GM23248 (cell line): ENCODE results near the gene PRKCB. TPM values are rescaled to one million over a fixed set of nuclear protein-coding genes. Genes with fewer than 3 reads are reported as not detected.

ENCODE experiments used
- DNase-seq: peaks from one replicate; pipeline ENCODE4 v3.0.0-alpha.2; 2015
- H2AFZ ChIP-seq: fragments of 200-600 bp; sonication (generic); 2 replicates; pipeline ENCODE4 v1.6.1; 2016; ENCODE audit warnings: antibody characterized with exemption
- H3F3A ChIP-seq: fragments of 200-600 bp; sonication (generic); 2 replicates; pipeline ENCODE4 v1.6.1; 2016; ENCODE audit warnings: mild to moderate bottlenecking, antibody characterized with exemption, mixed run types; ENCODE audit not compliant: insufficient read depth
- H3K27ac ChIP-seq: fragments of 200-600 bp; sonication (generic); 2 replicates; pipeline ENCODE4 v1.5.1; 2016; ENCODE audit warnings: mild to moderate bottlenecking
- H3K27me3 ChIP-seq: fragments of 200-600 bp; sonication (generic); replicated peaks from 2 replicates; pipeline ENCODE4 v1.6.1; 2016; ENCODE audit warnings: mild to moderate bottlenecking; ENCODE audit not compliant: insufficient read depth
- H3K36me3 ChIP-seq: fragments of 200-600 bp; sonication (generic); 2 replicates; pipeline ENCODE4 v1.6.1; 2016; ENCODE audit warnings: low read depth, mild to moderate bottlenecking
- H3K4me1 ChIP-seq: fragments of 200-600 bp; sonication (generic); 2 replicates; pipeline ENCODE4 v1.6.1; 2016; ENCODE audit warnings: mild to moderate bottlenecking; ENCODE audit not compliant: insufficient read depth
- H3K4me2 ChIP-seq: fragments of 200-600 bp; sonication (generic); one replicate; pipeline ENCODE4 v1.6.1; 2016; ENCODE audit warnings: mild to moderate bottlenecking; ENCODE audit not compliant: unreplicated experiment
- H3K4me3 ChIP-seq: fragments of 200-600 bp; sonication (generic); 2 replicates; pipeline ENCODE4 v1.5.1; 2016; ENCODE audit warnings: mild to moderate bottlenecking
- H3K79me2 ChIP-seq: fragments of 200-600 bp; sonication (generic); 2 replicates; pipeline ENCODE4 v1.6.1; 2016; ENCODE audit warnings: mild to moderate bottlenecking; ENCODE audit not compliant: insufficient read depth
- H3K9ac ChIP-seq: fragments of 200-600 bp; sonication (generic); 2 replicates; pipeline ENCODE4 v1.6.1; 2016; ENCODE audit warnings: mild to moderate bottlenecking
- H3K9me2 ChIP-seq: fragments of 200-600 bp; sonication (generic); 2 replicates; pipeline ENCODE4 v1.6.1; 2016; ENCODE audit warnings: mixed run types, mild to moderate bottlenecking, moderate library complexity; ENCODE audit not compliant: insufficient read depth
- H3K9me3 ChIP-seq: fragments of 200-600 bp; sonication (generic); one replicate; pipeline ENCODE4 v1.6.1; 2017; ENCODE audit warnings: low read depth
- H4K20me1 ChIP-seq: fragments of 200-600 bp; sonication (generic); 2 replicates; pipeline ENCODE4 v1.6.0; 2016; ENCODE audit not compliant: insufficient read depth
- EZH2 ChIP-seq: fragments of 200-600 bp; sonication (generic); IDR thresholded peaks from 2 replicates; pipeline ENCODE4 v1.6.1; 2018; ENCODE audit warnings: antibody characterized with exemption, mild to moderate bottlenecking; ENCODE audit not compliant: insufficient read depth, poor library complexity, severe bottlenecking
- EZH2phosphoT487 ChIP-seq: fragments of 200-600 bp; sonication (generic); IDR thresholded peaks from 2 replicates; pipeline ENCODE4 v1.6.1; 2018; ENCODE audit warnings: antibody characterized with exemption, moderate library complexity, mild to moderate bottlenecking, low read depth; ENCODE audit not compliant: insufficient read depth
- WGBS, 2 experiments: methylation state at CpG; one replicate each; pipeline ENCODE4 v1.1.6; 2015 to 2017; ENCODE audit warnings: low lambda C conversion rate in 2 of 2, low coverage in 1 of 2; ENCODE audit errors: missing lambda C conversion rate in 2 of 2; 5-methylcytosine and 5-hydroxymethylcytosine counted together
- in situ Hi-C: fragments of 300-500 bp; cut with MboI; formaldehyde crosslinking; loops from 2 replicates; pipeline ENCODE4 v1.15.0; 2020
- polyA plus RNA-seq: library from polyadenylated mRNA; unstranded; fragments of >200 nt; fragmentation: Nextera tagmentation; extraction: Ambion mirVana; gene quantifications from 2 replicates; pipeline ENCODE4 v1.2.1, GENCODE V29; 2016
- total RNA-seq: library from RNA; depleted of rRNA; stranded (reverse); fragments of >200 nt; shearing (Covaris generic); gene quantifications from 2 replicates; pipeline ENCODE4 v1.2.3, GENCODE V29; 2014

PRKCB gene
- total and polyA plus RNA-seq, 2 experiments from 2014 or later = not detected

- no peak overlapping the region for H2AFZ ChIP-seq
- 34 to 35% methylated on average over 8 of the region's 8 CpGs for WGBS, 2 experiments
- no peak overlapping the region for H3K4me2 ChIP-seq
- no peak for DNase-seq
- no peak for TF ChIP-seq EZH2phosphoT487
- no peak for TF ChIP-seq EZH2
- in situ Hi-C loops = no loop called here
- no peaks in the 10 kb centered on the region for H3K9me3 ChIP-seq
- H3K9ac ChIP-seq = no peak overlapping the region
- H3K27me3 ChIP-seq = no peaks in the 10 kb centered on the region
- no peak overlapping the region for H3K27ac ChIP-seq
- H4K20me1 ChIP-seq = no peaks in the 10 kb centered on the region
- H3K79me2 ChIP-seq = no peaks in the 10 kb centered on the region
- no peaks in the 10 kb centered on the region for H3K9me2 ChIP-seq
- no peaks in the 10 kb centered on the region for H3K4me1 ChIP-seq
- H3K4me3 ChIP-seq = no peak overlapping the region
- H3K36me3 ChIP-seq = no peaks in the 10 kb centered on the region
- H3F3A ChIP-seq = no peaks in the 10 kb centered on the region
These were observed 98.9 kb downstream of the PRKCB start for GRCh38 chr16:23934610-23935236.

GRCh38 chr16:23940111-23940510 is 104.3 kb downstream of the PRKCB start:
- Histone ChIP-seq H3K9me2 (no peaks in the 10 kb centered on the region), H3K27me3 (no peaks in the 10 kb centered on the region), H3K27ac (no peak overlapping the region), H3K4me1 (no peaks in the 10 kb centered on the region), H3K9me3 (no peaks in the 10 kb centered on the region), H2AFZ (no peak overlapping the region), H3F3A (no peaks in the 10 kb centered on the region), H3K9ac (no peak overlapping the region), H4K20me1 (no peaks in the 10 kb centered on the region; the same call in 1 of the 2 replicates), H3K79me2 (no peaks in the 10 kb centered on the region), H3K4me3 (no peak overlapping the region), H3K4me2 (no peak overlapping the region), H3K36me3 (no peaks in the 10 kb centered on the region)
- TF ChIP-seq EZH2phosphoT487 = no peak
- no peak for TF ChIP-seq EZH2
- in situ Hi-C loops = no loop called here
- DNase-seq = no peak

- Histone ChIP-seq H3K9ac (no peak overlapping the region), H3K9me3 (no peaks in the 10 kb centered on the region), H3K9me2 (no peaks in the 10 kb centered on the region), H3K27ac (no peak overlapping the region), H3K4me3 (no peak overlapping the region), H3K4me1 (no peaks in the 10 kb centered on the region), H2AFZ (no peak overlapping the region), H3K79me2 (no peaks in the 10 kb centered on the region), H4K20me1 (no peaks in the 10 kb centered on the region; the same call in 1 of the 2 replicates), H3F3A (no peaks in the 10 kb centered on the region), H3K27me3 (no peaks in the 10 kb centered on the region), H3K36me3 (no peaks in the 10 kb centered on the region), H3K4me2 (no peak overlapping the region)
- no peak for DNase-seq
- 10 to 31% methylated on average over 1 of the region's 1 CpG for WGBS, 2 experiments
- no peak for TF ChIP-seq EZH2
- no peak for TF ChIP-seq EZH2phosphoT487
- in situ Hi-C loops = no loop called here
These were observed 105.2 kb downstream of the PRKCB start for GRCh38 chr16:23941025-23941424.

- DNase-seq = no peak
- H3K27ac ChIP-seq = no peak overlapping the region
- no peaks in the 10 kb centered on the region for H3K79me2 ChIP-seq
- no peak overlapping the region for H2AFZ ChIP-seq
- no peak for TF ChIP-seq EZH2phosphoT487
- no peak for TF ChIP-seq EZH2
- H3K9ac ChIP-seq = no peak overlapping the region
- no peaks in the 10 kb centered on the region for H3K9me2 ChIP-seq
- no peaks in the 10 kb centered on the region for H3K27me3 ChIP-seq
- in situ Hi-C loops = no loop called here
- no peaks in the 10 kb centered on the region for H3K36me3 ChIP-seq
- no peaks in the 10 kb centered on the region; the same call in 1 of the 2 replicates for H4K20me1 ChIP-seq
- no peak overlapping the region for H3K4me2 ChIP-seq
- H3K4me3 ChIP-seq = no peak overlapping the region
- no peaks in the 10 kb centered on the region for H3K9me3 ChIP-seq
- no peaks in the 10 kb centered on the region for H3K4me1 ChIP-seq
- H3F3A ChIP-seq = no peaks in the 10 kb centered on the region
- 3 to 4% methylated on average over 5 of the region's 5 CpGs for WGBS, 2 experiments
These were observed 106.3 kb downstream of the PRKCB start for GRCh38 chr16:23941963-23942564.
